GM19455 (cell line): Measurements from ENCODE around the gene KNDC1.
"Not testable (repeated sequence)": the region's sequence is repeated elsewhere in the genome, so short reads cannot be mapped to it uniquely, and the experiment has no call there.

Source experiments
- ATAC-seq: cut with Tn5 transposase; IDR thresholded peaks from one replicate; pipeline ENCODE4 v1.9.1; 2021; ENCODE audit not compliant: unreplicated experiment

Gene KNDC1

DNA sequence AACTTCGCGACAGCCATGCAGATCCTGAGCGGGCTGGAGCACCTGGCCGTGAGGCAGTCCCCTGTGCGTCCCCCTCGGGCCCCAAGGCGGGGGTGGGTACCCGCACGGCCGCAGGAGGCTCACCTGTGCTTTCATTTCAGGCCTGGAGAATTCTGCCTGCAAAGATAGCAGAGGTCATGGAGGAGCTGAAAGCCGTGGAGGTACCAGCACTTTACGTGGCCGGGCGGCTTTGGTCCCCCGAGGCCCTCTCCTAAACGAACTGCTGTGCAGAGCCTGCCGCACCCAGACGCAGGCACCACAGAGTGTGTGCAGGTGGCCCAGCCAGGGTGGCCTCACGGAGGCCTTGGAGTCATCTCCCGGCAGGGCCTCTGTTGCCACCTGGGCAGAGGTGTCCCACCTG lies 58.9 kb downstream of the KNDC1 start:
- no peak for ATAC-seq

DNA sequence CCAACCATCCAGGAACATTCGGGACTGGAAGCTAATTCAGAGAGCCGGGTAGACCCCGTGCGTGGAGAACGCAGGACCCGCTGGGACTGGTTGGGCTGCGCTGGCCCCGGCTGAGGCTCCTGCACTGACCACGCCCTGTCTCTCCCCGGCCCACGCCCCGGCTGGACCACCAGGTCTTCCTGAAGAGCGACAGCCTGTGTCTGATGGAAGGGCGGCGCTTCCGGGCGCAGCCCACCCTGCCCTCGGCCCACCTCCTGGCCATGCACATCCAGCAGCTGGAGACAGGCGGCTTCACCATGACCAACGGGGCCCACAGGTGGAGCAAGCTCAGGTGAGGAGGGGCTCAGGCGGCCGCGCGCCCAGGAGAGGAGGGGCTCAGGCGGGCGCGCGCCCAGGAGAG lies 59.8 kb downstream of the KNDC1 start:
- no peak for ATAC-seq

DNA sequence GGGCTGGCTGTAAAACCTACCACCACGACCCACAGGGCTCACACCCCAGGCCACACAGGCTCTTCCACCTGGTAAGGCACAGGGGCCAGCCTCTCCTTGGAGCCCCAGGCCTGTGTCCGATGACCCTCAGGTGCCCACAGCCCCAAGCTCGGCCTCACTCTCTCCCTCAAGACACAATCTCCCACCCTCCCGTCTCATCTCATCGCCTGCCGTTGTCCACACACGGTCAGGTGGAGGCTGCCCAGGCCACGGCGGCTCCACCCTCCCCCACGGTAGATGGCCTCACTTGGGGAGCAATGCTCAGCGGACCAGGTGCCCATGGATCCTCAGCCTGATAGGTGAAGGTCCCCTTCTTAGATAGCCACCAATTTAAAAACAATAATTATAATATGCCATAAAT lies 61.3 kb downstream of the KNDC1 start:
- no peak for ATAC-seq

DNA sequence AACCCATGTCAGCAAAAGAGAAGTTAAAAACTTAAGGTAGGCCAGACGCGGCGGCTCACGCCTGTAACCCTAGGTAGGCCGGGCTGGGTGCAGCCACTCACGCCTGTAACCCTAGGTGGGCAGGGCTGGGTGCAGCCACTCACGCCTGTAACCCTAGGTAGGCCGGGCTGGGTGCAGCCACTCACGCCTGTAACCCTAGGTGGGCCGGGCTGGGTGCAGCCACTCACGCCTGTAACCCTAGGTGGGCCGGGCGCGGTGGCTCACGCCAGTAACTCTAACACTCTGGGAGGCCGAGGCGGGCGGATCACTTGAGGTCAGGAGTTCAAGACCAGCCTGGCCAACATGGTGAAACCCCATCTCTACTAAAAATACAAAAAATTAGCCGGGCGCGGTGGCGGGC lies 61.7 kb downstream of the KNDC1 start:
- ATAC-seq = not testable (repeated sequence)

DNA sequence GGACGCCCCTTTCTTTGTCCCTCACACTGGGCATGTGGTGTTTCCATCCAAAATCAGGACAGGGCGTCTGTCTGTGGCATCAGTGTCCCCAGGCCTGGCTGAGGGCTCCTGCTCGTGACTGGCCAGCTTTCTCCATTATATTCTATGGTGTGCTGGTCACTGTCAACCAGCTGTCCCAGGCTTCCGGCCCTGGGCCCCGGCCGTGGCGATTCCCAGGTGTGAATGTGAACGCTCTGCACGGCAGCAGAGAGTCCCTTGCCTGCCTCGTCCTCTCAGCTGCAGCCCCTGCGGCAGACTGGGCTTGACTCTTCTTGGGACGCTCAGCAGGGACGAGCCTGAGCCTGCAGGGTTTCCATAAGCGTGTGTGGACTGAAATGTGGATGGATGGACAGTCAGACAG lies 64.1 kb downstream of the KNDC1 start:
- ATAC-seq = no peak

DNA sequence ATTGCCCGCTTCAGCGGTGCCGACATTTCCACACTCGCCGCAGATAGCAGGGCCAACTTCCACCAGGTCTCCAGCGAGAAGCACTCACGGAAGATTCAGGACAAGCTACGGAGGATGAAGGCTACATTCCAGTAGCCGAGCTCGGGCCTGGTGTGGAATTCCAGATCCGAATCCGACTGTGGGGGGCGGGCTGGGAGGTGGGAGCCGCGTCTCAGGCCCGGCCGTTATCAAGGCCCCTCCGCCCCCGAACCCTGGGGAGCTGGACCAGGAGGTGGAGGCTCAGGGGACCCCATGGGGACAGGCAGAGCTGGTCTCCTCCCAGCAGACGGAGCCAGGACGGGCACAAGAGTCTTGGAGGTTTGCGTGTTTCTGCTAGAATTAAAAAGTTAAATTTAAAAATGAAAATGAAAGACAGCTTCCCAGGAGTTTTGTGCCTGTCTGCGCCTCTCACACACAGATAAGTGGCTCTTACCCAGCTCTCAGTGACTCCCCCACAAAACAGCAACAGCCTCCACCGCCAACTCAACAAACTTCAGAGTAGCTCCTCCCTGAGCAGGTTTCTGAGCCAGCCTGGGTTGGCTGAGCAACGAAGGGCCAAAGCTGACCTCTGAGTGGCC lies 64.8 kb downstream of the KNDC1 start:
- ATAC-seq = no peak

DNA sequence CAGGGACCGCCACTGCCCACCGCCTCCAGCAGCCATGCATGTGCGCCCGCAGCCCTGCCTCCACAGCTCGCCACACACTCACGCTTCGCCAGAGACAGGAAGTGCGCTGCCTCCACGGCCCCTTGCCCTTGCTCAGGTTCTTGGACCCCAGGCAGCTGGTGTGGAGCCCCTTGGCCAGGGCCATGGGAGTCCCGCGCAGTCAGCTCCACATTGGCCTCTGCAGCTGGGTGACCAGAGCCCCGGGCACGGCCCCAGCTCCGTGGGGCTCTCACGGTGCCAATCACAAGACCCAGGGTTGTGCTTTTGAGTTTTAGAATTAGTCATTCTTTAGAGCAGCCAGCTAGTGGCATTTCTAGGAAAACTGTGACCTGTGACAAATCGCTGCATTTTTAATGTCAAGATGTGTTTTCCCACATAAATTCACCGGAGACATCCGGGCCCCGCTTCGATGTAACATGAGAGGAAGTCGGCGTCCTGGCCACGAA lies 65.7 kb downstream of the KNDC1 start:
- no peak for ATAC-seq

DNA sequence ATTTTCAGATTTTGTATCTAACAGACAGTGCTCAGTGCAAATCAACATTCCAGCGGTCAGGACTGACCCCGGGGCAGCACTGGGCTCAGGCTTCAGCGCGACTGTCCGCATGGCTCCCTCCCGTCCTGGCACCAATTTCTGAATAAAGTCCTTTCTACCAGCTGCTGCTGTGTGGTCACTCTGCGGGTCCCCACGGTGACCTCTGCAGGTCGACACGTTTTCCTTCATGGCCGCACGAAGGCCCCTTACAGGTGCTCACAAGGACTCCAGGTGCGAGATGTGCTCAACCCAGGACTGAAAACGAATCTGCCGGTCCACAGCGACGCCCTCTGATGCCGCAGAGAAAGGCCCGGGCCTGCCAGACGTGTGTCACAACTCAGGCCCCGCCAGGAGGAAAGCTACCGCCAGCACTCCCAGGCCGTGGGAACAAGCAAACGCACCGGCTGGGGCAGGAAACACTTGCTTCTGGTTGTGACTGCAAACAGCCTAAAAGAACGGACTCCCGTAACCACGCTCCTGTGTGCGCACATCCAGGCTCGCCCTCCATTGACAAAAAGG lies 66.3 kb downstream of the KNDC1 start:
- ATAC-seq = no peak

DNA sequence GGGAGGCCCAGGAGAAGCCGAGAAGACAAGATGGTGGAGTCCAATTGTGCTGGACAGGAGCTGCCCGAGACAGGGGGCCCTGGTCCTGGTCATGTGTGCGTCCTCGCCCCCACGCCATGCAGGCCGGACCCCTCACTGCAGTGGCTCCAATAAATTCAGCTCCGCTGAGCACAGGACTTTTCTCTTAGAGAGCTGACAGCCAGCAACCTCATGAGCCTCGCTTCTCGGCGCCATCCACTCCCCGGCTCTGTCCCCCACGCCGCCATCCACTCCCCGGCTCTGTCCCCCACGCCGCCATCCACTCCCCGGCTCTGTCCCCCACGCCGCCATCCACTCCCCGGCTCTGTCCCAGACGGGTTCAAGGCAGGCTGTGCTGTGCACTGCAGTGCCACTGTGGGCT lies 67.2 kb downstream of the KNDC1 start:
- no peak for ATAC-seq

DNA sequence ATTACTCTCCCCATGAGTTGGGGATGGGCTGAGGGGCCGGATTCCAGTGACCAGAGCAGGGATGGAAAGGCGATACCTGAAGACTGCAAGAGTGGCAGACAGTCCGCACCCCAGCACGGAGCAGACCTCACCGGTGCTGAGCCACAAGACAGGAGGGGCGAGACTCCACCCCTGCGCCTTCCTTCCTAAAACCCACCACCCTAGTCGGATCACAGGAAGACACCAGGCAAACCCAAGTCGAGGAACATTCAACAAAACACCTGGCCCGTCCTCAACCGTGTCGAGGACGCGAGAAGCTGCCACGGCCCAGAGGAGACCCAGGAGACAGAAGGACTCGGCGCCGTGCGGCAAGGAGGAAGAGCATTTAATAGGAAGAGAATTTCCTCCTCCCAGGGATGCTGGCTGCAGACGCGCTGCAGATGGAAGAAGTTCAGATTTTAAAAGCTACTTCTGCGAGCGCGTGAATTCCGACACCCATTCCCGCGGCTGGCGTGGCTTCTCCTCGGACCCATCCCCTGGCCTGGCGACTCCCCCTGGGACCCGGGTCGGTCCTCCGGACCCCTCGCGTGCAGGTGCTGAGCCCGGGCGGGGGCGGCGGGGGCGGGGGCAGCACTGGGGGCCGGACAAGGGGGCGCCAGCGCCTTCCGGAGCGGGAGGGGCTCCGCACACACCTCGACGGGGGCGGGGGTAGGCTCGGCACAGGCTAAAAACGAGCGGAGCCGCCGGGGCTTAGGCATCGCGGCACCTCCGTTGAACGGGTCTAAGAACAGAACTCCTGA lies 69.4 kb downstream of the KNDC1 start:
- ATAC-seq = no peak

DNA sequence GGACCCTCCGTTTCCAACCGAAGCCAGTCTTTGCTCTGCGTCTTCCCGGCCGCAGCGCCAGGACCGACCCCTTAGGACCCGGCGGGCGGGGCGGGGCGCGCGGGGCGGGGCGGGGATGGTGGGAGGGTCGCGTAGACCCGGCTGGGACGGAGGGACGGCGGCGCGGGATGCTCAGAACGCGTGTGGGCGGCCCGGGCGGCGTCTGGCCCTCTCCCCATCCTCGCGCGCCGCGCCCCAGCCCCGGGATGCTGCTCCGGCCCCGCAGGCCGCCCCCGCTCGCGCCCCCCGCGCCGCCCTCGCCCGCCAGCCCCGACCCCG lies 70.0 kb downstream of the KNDC1 start, which contains the start of gene UTF1:
Gene UTF1, plus strand, starts transcription at position 174 of the 318 bp plus-strand sequence. Its CDS starts 72 bp downstream, at position 246.
- ATAC-seq = no peak

DNA sequence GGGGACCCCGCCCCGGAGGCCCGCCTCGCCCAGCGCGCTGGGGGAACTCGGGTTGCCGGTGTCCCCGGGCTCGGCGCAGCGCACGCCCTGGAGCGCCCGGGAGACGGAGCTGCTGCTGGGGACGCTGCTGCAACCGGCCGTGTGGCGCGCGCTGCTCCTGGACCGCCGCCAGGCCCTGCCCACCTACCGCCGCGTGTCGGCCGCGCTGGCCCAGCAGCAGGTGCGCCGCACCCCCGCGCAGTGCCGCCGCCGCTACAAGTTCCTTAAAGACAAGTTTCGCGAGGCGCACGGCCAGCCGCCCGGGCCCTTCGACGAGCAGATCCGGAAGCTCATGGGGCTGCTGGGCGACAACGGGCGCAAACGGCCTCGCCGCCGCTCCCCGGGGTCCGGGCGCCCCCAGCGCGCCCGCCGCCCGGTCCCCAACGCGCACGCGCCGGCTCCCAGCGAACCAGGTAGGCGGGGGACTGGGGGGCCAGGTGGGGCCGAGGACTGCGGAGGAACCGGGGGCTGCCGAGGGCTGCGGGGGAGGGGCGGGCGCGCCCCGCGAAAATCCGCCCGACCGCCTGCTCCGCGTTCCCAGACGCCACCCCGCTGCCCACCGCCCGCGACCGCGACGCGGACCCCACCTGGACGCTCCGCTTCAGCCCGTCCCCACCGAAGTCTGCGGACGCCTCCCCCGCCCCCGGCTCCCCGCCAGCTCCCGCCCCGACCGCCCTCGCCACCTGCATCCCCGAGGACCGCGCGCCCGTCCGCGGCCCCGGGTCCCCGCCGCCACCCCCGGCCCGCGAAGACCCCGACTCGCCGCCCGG lies 70.6 kb downstream of the KNDC1 start:
- no peak for ATAC-seq

DNA sequence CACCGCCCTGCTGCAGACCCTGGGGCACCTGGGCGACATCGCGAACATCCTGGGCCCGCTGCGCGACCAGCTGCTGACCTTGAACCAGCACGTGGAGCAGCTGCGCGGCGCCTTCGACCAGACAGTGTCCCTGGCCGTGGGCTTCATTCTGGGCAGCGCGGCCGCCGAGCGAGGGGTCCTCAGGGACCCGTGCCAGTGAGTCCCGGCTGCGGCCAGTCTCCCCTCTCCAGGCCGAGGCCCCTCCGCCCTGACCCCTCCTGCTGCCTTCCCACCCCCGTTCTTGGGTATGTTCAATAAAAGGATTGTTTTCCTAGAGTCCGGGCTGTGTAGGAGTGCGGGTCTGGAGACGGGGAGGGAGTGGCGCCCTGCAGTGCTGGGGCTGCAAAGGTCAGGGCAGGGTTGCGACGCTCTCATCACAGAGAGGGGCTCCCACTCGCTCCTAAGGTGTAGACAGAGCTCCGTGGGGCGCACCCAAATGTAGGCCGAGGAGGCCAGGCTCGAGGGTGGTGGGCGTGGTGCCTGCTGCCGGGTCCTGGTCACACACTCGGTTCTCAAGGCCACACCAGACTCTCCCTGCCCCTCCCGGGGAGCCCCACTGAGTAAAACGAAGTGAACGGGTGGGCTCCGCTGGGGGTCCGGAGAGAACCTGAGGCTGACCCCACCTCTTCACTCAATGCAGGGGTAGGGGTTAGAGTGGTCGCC lies 71.4 kb downstream of the KNDC1 start:
- ATAC-seq = no peak

DNA sequence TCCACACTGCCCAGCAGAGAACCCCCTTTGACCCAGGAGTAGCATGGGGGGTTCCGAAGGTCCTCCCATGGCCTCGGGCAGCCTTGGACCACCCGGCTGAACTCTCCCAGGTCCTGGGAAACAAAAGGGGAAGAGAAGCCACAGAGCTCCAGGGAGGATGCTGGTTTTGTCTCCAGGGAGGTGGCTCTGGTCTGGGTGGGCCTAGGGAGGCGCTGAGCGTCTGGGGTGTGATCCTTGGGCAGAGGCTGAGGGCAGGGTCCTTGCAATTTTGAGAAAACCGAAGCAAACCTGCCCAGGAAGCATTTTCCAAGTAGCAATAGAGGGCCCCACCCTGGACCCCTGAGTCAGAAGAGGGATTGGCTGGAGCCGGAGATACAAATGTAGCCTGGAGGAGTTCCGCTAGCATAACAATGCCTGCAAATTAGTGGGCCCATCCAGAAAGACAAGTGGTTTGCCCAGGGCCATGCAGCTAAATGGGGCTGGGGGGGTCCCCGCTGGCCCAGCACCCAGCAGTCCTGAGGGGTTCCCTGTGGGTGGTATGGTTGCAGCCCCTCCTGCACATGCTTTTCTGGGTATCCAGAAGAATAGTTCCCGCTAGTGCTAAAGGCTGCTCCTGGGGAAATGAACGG lies 72.0 kb downstream of the KNDC1 start:
- ATAC-seq = no peak

DNA sequence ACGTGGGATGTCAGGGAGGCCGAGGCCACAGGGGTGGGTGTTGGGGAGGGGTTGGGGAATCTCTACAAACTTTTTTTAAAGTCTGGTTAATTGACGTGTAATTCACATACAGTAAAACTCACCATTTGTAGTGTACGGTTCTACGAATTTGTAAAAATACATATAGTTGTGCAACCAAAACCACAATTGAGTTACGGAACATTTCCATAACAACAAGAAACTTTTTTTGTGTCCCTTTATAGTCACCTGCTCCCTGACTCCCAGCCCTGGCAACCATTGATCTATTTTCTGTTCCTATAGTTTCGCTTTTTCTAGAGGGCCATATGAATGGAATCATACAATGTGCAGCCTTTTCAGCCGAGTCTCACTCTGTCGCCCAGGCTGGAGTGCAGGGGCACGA lies 74.8 kb downstream of the KNDC1 start:
- ATAC-seq = not testable (repeated sequence)

DNA sequence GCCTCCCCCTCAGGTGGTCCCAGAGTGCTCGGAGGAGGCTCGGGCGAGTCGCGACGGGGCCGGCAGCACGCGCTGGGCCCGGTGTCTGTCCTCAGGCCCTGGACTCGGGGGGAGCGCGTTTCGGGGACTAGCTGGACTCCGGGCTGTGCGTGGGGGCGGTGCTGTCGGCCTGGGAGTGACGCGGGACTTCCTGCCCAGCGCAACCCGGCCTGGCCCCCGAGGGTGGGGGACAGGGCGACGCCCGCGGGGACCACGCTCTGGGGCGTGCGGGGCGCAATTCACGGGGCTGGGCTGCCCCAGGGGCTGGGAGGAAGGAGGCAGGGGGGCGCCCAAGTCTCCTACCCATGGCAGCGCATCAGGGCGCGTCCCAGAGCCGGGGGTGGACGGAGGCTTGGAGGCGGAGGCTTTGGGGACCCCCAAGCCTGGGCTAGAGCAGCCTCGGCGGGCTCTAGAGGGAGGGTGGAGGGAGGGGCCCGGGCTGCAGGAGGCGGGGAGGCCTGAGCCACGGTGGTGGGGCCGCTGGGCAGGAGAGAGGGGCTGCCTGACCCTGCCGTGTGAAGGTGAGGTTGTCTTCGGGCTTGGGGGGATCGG lies 75.3 kb downstream of the KNDC1 start:
- ATAC-seq = no peak

DNA sequence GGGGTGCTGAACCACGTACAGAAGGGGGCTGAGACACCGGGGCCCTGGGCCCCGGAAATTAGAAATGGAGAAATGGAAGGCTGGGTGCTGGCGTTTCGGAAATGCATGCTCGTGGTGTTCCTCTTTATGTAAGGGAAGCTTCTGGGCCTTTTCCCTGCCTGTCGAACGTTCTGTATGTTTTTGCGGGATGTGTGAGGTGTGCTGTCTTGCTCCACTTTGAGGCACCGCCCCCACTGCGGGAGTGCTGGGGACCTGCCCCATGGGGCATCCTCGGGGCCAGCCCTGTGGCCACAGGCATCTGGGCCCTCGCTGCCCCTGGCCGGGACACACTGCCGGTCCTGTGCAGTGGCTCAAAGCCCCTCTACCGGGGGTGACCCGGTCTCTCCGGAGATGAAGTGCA lies 75.9 kb downstream of the KNDC1 start:
- ATAC-seq = no peak

DNA sequence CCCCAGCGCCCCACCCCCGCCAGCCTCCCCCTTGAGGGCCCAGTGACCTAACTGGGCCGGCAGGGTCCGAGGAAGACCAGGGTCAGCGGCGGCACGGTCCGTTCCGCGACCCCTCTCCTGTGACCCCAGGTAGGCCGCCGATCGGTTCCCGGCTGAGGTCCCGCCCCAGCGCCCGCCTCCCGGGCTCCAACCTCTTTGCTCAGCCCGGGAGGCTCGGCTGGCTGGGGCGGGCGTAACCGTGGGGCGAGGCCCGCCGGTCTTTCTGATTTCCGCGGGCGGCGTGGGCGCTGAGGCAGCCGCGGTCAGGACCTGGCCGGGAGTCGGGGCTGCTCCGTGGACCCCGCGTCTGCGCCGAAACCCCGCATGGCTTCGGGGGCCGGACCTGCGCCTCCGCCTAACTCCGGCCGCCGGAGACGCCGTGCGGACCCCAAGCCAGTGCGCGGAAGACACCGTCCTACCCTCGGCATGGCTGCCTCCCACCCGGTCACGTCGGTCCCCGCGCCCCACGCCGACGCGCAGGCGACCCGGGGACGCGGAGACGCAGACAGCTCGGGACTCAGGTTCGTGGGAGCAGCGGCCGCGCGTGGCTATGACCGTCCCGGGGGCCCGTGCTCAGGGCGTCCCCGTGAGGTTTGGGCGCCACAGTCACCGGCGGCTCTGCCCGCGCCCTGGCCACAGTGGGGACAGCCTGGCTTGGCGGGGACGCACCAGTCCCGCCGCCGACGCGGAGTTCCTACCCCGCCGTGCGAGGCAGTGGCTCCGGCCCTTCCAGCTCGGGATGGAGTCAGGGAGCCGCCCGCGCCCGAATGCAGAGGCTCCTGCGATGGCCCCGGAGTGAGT lies 76.6 kb downstream of the KNDC1 start:
- ATAC-seq = no peak

DNA sequence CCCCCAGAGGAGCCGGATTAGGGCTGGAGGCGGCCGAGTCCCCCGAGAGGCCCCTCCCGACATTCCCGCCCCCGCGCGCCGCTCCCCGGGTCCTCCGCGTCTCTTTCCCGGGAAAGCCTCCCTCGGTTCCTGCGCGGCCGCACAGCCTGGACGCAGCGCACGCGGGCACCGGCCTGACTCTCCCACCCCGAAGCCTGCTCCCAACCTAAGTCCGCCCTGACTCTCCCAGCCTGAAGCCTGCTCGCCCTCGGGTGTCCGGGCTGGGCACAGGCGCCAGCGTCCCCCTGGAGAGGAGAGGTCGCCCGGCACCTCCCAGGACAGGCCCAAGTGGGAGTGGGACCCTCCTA lies 77.2 kb downstream of the KNDC1 start:
- no peak for ATAC-seq
